IPS-11a (cell line): ENCODE measurements around the gene PRR23E.

Experiments used
- H3K4me3 ChIP-seq: one replicate; pipeline ENCODE4 v1.5.1; 2013; ENCODE audit warnings: low read depth, low read length, control low read depth

Gene PRR23E

GRCh38 chr3:127164615-127165014, 28.3 kb upstream of the PRR23E start:
- H3K4me3 ChIP-seq = no peak overlapping the region

- no peak overlapping the region for H3K4me3 ChIP-seq
Measured at GRCh38 chr3:127165036-127165435, 27.9 kb upstream of the PRR23E start.

- H3K4me3 ChIP-seq = no peak overlapping the region
Measured at GRCh38 chr3:127165694-127166485, 27.0 kb upstream of the PRR23E start.

GRCh38 chr3:127166501-127167065, 26.3 kb upstream of the PRR23E start:
- H3K4me3 ChIP-seq = no peak overlapping the region

- H3K4me3 ChIP-seq = no peak overlapping the region
Measured at GRCh38 chr3:127167315-127168043, 25.5 kb upstream of the PRR23E start.

- H3K4me3 ChIP-seq = no peak overlapping the region
Measured at GRCh38 chr3:127168271-127168670, 24.7 kb upstream of the PRR23E start.

- H3K4me3 ChIP-seq = no peak overlapping the region
Measured at GRCh38 chr3:127170814-127171213, 22.1 kb upstream of the PRR23E start.

- no peak overlapping the region for H3K4me3 ChIP-seq
Measured at GRCh38 chr3:127171320-127171719, 21.6 kb upstream of the PRR23E start.

- no peak overlapping the region for H3K4me3 ChIP-seq
Measured at GRCh38 chr3:127171721-127172120, 21.2 kb upstream of the PRR23E start.

GRCh38 chr3:127172211-127172610, 20.7 kb upstream of the PRR23E start:
- no peak overlapping the region for H3K4me3 ChIP-seq

GRCh38 chr3:127172781-127173515, 20.0 kb upstream of the PRR23E start:
- H3K4me3 ChIP-seq = no peak overlapping the region

- H3K4me3 ChIP-seq = no peak overlapping the region
Measured at GRCh38 chr3:127173516-127174166, 19.3 kb upstream of the PRR23E start.

GRCh38 chr3:127174284-127174683, 18.6 kb upstream of the PRR23E start:
- no peak overlapping the region for H3K4me3 ChIP-seq

GRCh38 chr3:127174715-127175140, 18.2 kb upstream of the PRR23E start:
- H3K4me3 ChIP-seq = no peak overlapping the region

- H3K4me3 ChIP-seq = no peak overlapping the region
Measured at GRCh38 chr3:127175272-127175671, 17.7 kb upstream of the PRR23E start.

- no peak overlapping the region for H3K4me3 ChIP-seq
Measured at GRCh38 chr3:127177226-127177625, 15.7 kb upstream of the PRR23E start.

- H3K4me3 ChIP-seq = no peak overlapping the region
Measured at GRCh38 chr3:127180859-127181258, 12.1 kb upstream of the PRR23E start.

GRCh38 chr3:127182431-127182830, 10.5 kb upstream of the PRR23E start:
- no peak overlapping the region for H3K4me3 ChIP-seq

GRCh38 chr3:127182848-127183714, 9.8 kb upstream of the PRR23E start:
- no peak overlapping the region for H3K4me3 ChIP-seq
